Ascending aorta (tissue), 2 donors: Measurements from ENCODE around the gene EVC. TPM values are rescaled to one million over a fixed set of nuclear protein-coding genes. Genes with fewer than 3 reads are reported as not detected.
A peak's percentile ranks its signal among the peaks of the same experiment; 100 is the strongest.
"Not testable (repeated sequence)": the region's sequence is repeated elsewhere in the genome, so short reads cannot be mapped to it uniquely, and the experiment has no call there.

Experiments
- DNase-seq, 2 donors: peaks; one replicate each; pipeline ENCODE4 v3.0.0-alpha.2; 2019; ENCODE audit warnings: low spot score in 2 of 2
- H3K27ac ChIP-seq, 2 donors: fragments of 200-600 bp; sonication (generic); one replicate each; pipeline ENCODE4 v1.5.1; 2016 to 2017; ENCODE audit warnings: mild to moderate bottlenecking in 1 of 2
- H3K27me3 ChIP-seq: fragments of 200-600 bp; sonication (generic); one replicate; pipeline ENCODE4 v1.5.1; 2017
- H3K36me3 ChIP-seq, 2 donors: fragments of 200-600 bp; sonication (generic); one replicate each; pipeline ENCODE4 v1.5.1; 2016
- H3K4me1 ChIP-seq, 2 donors: fragments of 200-600 bp; sonication (generic); one replicate each; pipeline ENCODE4 v1.5.1; 2016 to 2017; ENCODE audit warnings: mild to moderate bottlenecking in 1 of 2
- H3K4me3 ChIP-seq, 2 donors: fragments of 200-600 bp; sonication (generic); one replicate each; pipeline ENCODE4 v1.5.1; 2016 to 2017; ENCODE audit warnings: mild to moderate bottlenecking in 1 of 2
- H3K9me3 ChIP-seq, 2 donors: fragments of 200-600 bp; sonication (generic); one replicate each; pipeline ENCODE4 v1.5.1; 2016
- CTCF ChIP-seq, 3 experiments: fragments of 200-600 bp in 2 of 3; fragments of 450-650 bp in 1 of 3; sonication (generic) in 2 of 3; IDR thresholded peaks; one replicate each; pipeline ENCODE4 v1.5.1; 2016 to 2019; ENCODE audit warnings: antibody characterized with exemption in 3 of 3, mild to moderate bottlenecking in 1 of 3, moderate library complexity in 1 of 3
- intact Hi-C: fragments of 100-400 bp; cut with DNase I; formaldehyde crosslinking; loops from one replicate; pipeline ENCODE4 v1.15.1; 2023
- total RNA-seq: library from RNA; depleted of rRNA; stranded (reverse); fragments of >200 nt; gene quantifications from one replicate; pipeline ENCODE4 v1.1.0, GENCODE V29; 2016

Gene EVC
- total RNA-seq, 1 donor from 2014 or later: 39.3 TPM

GRCh38 chr4:5836943-5837342 is 125.9 kb downstream of the EVC start:
- no peak for DNase-seq
- Histone ChIP-seq H3K36me3 (no peaks in the 10 kb centered on the region), H3K9me3 (no peaks in the 10 kb centered on the region), H3K4me1 (peaks cover 4% of the 10 kb centered on the region in 2 donors), H3K4me3 (no peak overlapping the region), H3K27ac (no peak overlapping the region), H3K27me3 (no peaks in the 10 kb centered on the region)
- intact Hi-C loops: no loop called here
- TF ChIP-seq CTCF (IDR thresholded peaks at IDR 0.05): no peak

GRCh38 chr4:5837483-5837882 is 126.5 kb downstream of the EVC start:
- H3K27me3 ChIP-seq, intact Hi-C loops, H3K4me1 ChIP-seq, H3K9me3 ChIP-seq, H3K36me3 ChIP-seq, H3K27ac ChIP-seq, H3K4me3 ChIP-seq, DNase-seq: not testable (repeated sequence)

- DNase-seq: no peak
- Histone ChIP-seq H3K27ac (peak overlapping the region; percentile 49 to 53), H3K4me1 (peaks cover 4% of the 10 kb centered on the region in 2 donors), H3K27me3 (no peaks in the 10 kb centered on the region), H3K9me3 (no peaks in the 10 kb centered on the region), H3K36me3 (no peaks in the 10 kb centered on the region), H3K4me3 (peak overlapping the region in 1 of 2 donors; percentile 53)
- intact Hi-C loops: no loop called here
- no peak for TF ChIP-seq CTCF (IDR thresholded peaks at IDR 0.05)
Measured at GRCh38 chr4:5839332-5839731, 128.3 kb downstream of the EVC start.

- intact Hi-C loops: no loop called here
- no peaks in the 10 kb centered on the region for H3K27me3 ChIP-seq
- peaks cover 4% of the 10 kb centered on the region in 2 donors for H3K4me1 ChIP-seq
- DNase-seq: peak in 1 of 2 donors; percentile 77
- TF ChIP-seq CTCF (IDR thresholded peaks at IDR 0.05): no peak
- no peaks in the 10 kb centered on the region for H3K36me3 ChIP-seq
- no peaks in the 10 kb centered on the region for H3K9me3 ChIP-seq
- peak overlapping the region; percentile 49 to 53 for H3K27ac ChIP-seq
- peak overlapping the region; percentile 36 to 53 for H3K4me3 ChIP-seq
Measured at GRCh38 chr4:5839751-5840674, 129.0 kb downstream of the EVC start.

- Histone ChIP-seq H3K9me3 (no peaks in the 10 kb centered on the region), H3K4me1 (peaks cover 4% of the 10 kb centered on the region in 2 donors), H3K27me3 (no peaks in the 10 kb centered on the region), H3K27ac (no peak overlapping the region), H3K4me3 (no peak overlapping the region), H3K36me3 (no peaks in the 10 kb centered on the region)
- DNase-seq: no peak
- intact Hi-C loops: no loop called here
- no peak for TF ChIP-seq CTCF (IDR thresholded peaks at IDR 0.05)
Measured at GRCh38 chr4:5842456-5842855, 131.5 kb downstream of the EVC start.
